GM12878 (cell line): ENCODE measurements around the gene DENND1A. TPM values are rescaled to one million over a fixed set of nuclear protein-coding genes. Genes with fewer than 3 reads are reported as not detected.

Source experiments
- ATAC-seq: fragments of 200-7000 bp; cut with Tn5 transposase; 3 replicates; pipeline ENCODE4 v1.9.1; 2020; ENCODE audit warnings: mild to moderate bottlenecking, moderate library complexity
- BruUV-seq: library from RNA; stranded (reverse); fragments of 400-500 nt; replicated peaks from 2 replicates; lab custom pipeline; 2021; lab: Mats Ljungman, UMichigan
- CTCF ChIA-PET: fragments of 300-600 bp; sonication (Branson Sonifier 250); formaldehyde crosslinking; extraction: SDS; loops from one replicate; lab custom pipeline; 2021; ENCODE audit warnings: inconsistent platforms; lab: Yijun Ruan, JAX
- POLR2A ChIA-PET: fragments of 350-600 bp; formaldehyde crosslinking; extraction: SDS; loops from one replicate; lab custom pipeline; 2021; ENCODE audit warnings: inconsistent platforms; lab: Charles Lee
- RAD21 ChIA-PET: fragments of 300-600 bp; sonication (Branson Sonifier 250); formaldehyde crosslinking; loops from one replicate; lab custom pipeline; 2023; ENCODE audit warnings: antibody characterized with exemption; ENCODE audit not compliant: unreplicated experiment; lab: Charles Lee
- SMC1A ChIA-PET: fragments of 300-600 bp; sonication (Branson Sonifier 250); formaldehyde crosslinking; loops from one replicate; lab custom pipeline; 2023; ENCODE audit not compliant: unreplicated experiment, uncharacterized antibody; lab: Charles Lee
- DNase-seq: peaks from one replicate; pipeline ENCODE4 v3.0.0-alpha.2; 2011; ENCODE audit warnings: low read depth, low spot score
- FAIRE-seq: peaks from 3 replicates; lab custom pipeline; 2011; peaks lifted over from hg19 to GRCh38; lab: Jason Lieb, UNC
- H2AFZ ChIP-seq: 2 replicates; pipeline ENCODE4 v1.6.0; 2011; ENCODE audit warnings: low read depth, low read length, control low read depth; ENCODE audit not compliant: control insufficient read depth
- H3K27ac ChIP-seq: 2 replicates; pipeline ENCODE4 v1.5.1; 2011; ENCODE audit warnings: control low read depth; ENCODE audit not compliant: control insufficient read depth, insufficient read depth
- H3K27me3 ChIP-seq, 2 experiments: replicated peaks in 1 of 2; 2 replicates each; pipeline versions ENCODE4 v1.6.0 to v1.6.1; 2011; ENCODE audit warnings: low read length in 1 of 2; ENCODE audit not compliant: control insufficient read depth in 2 of 2, insufficient read depth in 2 of 2
- H3K36me3 ChIP-seq, 2 experiments: 2 replicates each; pipeline ENCODE4 v1.5.1; 2011; ENCODE audit warnings: low read length in 1 of 2; ENCODE audit not compliant: control insufficient read depth in 2 of 2, insufficient read depth in 2 of 2
- H3K4me1 ChIP-seq: 2 replicates; pipeline ENCODE4 v1.6.1; 2011; ENCODE audit warnings: mild to moderate bottlenecking, low read length, moderate library complexity, mixed read lengths; ENCODE audit not compliant: control insufficient read depth, insufficient read depth
- H3K4me2 ChIP-seq: 2 replicates; pipeline ENCODE4 v1.6.0; 2011; ENCODE audit warnings: control low read depth; ENCODE audit not compliant: control insufficient read depth, insufficient read depth
- H3K4me3 ChIP-seq: fragments of 200-600 bp; sonication (generic); 2 replicates; pipeline ENCODE4 v1.5.1; 2016
- H3K79me2 ChIP-seq: 2 replicates; pipeline ENCODE4 v1.6.0; 2011; ENCODE audit warnings: low read length; ENCODE audit not compliant: control insufficient read depth, insufficient read depth
- H3K9ac ChIP-seq: 2 replicates; pipeline ENCODE4 v1.8.0; 2011; ENCODE audit warnings: low read length, control low read depth, mixed read lengths; ENCODE audit not compliant: control insufficient read depth, insufficient read depth
- H3K9me3 ChIP-seq: replicated peaks from 3 replicates; pipeline ENCODE4 v1.5.1; 2011; ENCODE audit warnings: mild to moderate bottlenecking, low read length; ENCODE audit not compliant: control insufficient read depth, insufficient read depth
- H4K20me1 ChIP-seq: 2 replicates; pipeline ENCODE4 v1.6.0; 2011; ENCODE audit not compliant: control insufficient read depth, insufficient read depth
- BCL11A ChIP-seq: IDR thresholded peaks from 2 replicates; pipeline ENCODE4 v1.6.1; 2011; ENCODE audit warnings: low read depth, low read length
- CBX3 ChIP-seq: fragments of 200-600 bp; sonication (generic); IDR thresholded peaks from 2 replicates; pipeline ENCODE4 v1.6.1; 2016; ENCODE audit warnings: low read depth, borderline replicate concordance
- CREM ChIP-seq: IDR thresholded peaks from 2 replicates; pipeline ENCODE4 v1.6.1; 2014; ENCODE audit warnings: antibody characterized with exemption, low read depth
- EED ChIP-seq: sonication (generic); IDR thresholded peaks from 2 replicates; pipeline ENCODE4 v1.6.1; 2016; ENCODE audit warnings: antibody characterized with exemption, low read depth
- EZH2 ChIP-seq: IDR thresholded peaks from 2 replicates; pipeline ENCODE4 v1.6.1; 2012; ENCODE audit warnings: low read depth, mild to moderate bottlenecking, control low read depth, inconsistent platforms, low read length, borderline replicate concordance; ENCODE audit not compliant: control insufficient read depth
- HCFC1 ChIP-seq: fragments of 150-350 bp; IDR thresholded peaks from 2 replicates; pipeline ENCODE4 v1.6.1; 2014; ENCODE audit warnings: low read length
- NBN ChIP-seq: fragments of 450-650 bp; IDR thresholded peaks from 2 replicates; pipeline ENCODE4 v1.6.1; 2016
- SUZ12 ChIP-seq: fragments of 200-600 bp; sonication (generic); IDR thresholded peaks from one replicate; pipeline ENCODE4 v1.6.1; 2018; ENCODE audit warnings: antibody characterized with exemption, mild to moderate bottlenecking; ENCODE audit not compliant: unreplicated experiment
- TBL1XR1 ChIP-seq: IDR thresholded peaks from 2 replicates; pipeline ENCODE4 v1.6.1; 2012; ENCODE audit warnings: low read depth, low read length, improper control_type of control experiment
- WGBS: methylation state at CpG from one replicate; pipeline ENCODE4 v1.1.6; 2016; ENCODE audit warnings: low lambda C conversion rate; ENCODE audit not compliant: insufficient replicate concordance, insufficient coverage; ENCODE audit errors: missing lambda C conversion rate; 5-methylcytosine and 5-hydroxymethylcytosine counted together
- in situ Hi-C: fragments of 300-500 bp; cut with MboI; formaldehyde crosslinking; loops from 9 replicates; pipeline ENCODE4 v1.14.3; 2018; ENCODE audit warnings: mixed read lengths
- intact Hi-C: fragments of 100-400 bp; cut with micrococcal nuclease; formaldehyde crosslinking; loops from one replicate; pipeline ENCODE4 v1.14.2; 2022; ENCODE audit not compliant: unreplicated experiment
- polyA plus RNA-seq, 11 experiments: library from polyadenylated mRNA; depleted of rRNA in 4 of 11; unstranded in 6 of 11; stranded (reverse) in 5 of 11; fragments of >200 nt; fragmentation: Nextera tagmentation in 4 of 11; fragmentation: Illumina TruSeq in 1 of 11; extraction: Ambion mirVana in 4 of 11; extraction: Trizol in 1 of 11; gene quantifications; 1 replicate in 1 of 11; 2 replicates in 10 of 11; pipeline versions ENCODE4 v1.2.1 to v1.2.3, GENCODE V29; 2011 to 2016; ENCODE audit warnings: inconsistent platforms in 2 of 11, missing spikeins in 2 of 11, low read depth in 1 of 11
- total RNA-seq, 4 experiments: library from RNA; depleted of rRNA in 3 of 4; stranded (reverse); fragments of >200 nt in 3 of 4; fragmentation: Illumina TruSeq in 1 of 4; extraction: Trizol in 1 of 4; gene quantifications; 2 replicates each; pipeline versions ENCODE4 v1.2.1 to v1.2.3, GENCODE V29; 2013 to 2021
- TF ChIP-seq, protein P1 (sequence below): fragments of 450-650 bp; IDR thresholded peaks from 2 replicates; pipeline ENCODE4 v1.6.1; 2017; ENCODE audit warnings: mild to moderate bottlenecking, moderate library complexity
- TF ChIP-seq, protein P2 (sequence below): IDR thresholded peaks from 2 replicates; pipeline ENCODE4 v1.6.1; 2011; ENCODE audit warnings: low read depth, mild to moderate bottlenecking, low read length, moderate library complexity, borderline replicate concordance; ENCODE audit errors: extremely low read depth
- TF ChIP-seq, protein P3 (sequence below): fragments of 450-650 bp; IDR thresholded peaks from 2 replicates; pipeline ENCODE4 v1.6.1; 2017; ENCODE audit warnings: mild to moderate bottlenecking, low read depth, inconsistent platforms; ENCODE audit not compliant: poor library complexity, severe bottlenecking

The DENND1A gene
- total and polyA plus RNA-seq, 10 of the 15 experiments (the other 5 are each of a cell fraction or from before 2014, with no cell fraction given) = 14.1 to 48.6 (median 35.2) TPM

DNA sequence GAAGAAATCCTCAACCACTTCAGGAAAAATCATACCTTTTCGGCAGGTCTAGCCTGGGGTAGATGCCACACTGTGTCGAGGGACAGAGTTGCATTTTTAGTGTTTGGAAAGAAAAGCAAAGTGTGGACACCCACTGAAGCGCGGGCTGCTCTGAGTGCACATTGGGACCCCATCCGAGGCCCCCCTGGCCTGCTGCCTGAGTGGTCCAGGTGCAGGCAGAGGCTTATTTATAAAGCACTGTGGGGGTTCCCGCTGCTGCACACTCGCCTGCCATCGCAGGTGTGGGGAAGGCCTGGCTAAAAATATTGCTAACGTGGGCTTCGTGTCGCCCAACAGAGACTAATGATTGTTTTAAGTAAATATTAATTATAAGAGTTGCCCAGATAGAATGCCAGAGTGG, 454.5 kb downstream of the DENND1A start:
- no peak overlapping the region for H3K9ac ChIP-seq

More for the DNA sequence above, 454.5 kb downstream of the DENND1A start:
- Histone ChIP-seq H3K4me1 (no peaks in the 10 kb centered on the region), H3K79me2 (no peaks in the 10 kb centered on the region), H3K4me3 (no peak overlapping the region), H4K20me1 (0 out of 2 replicates have a peak, but pooled peaks cover 2% of the 10 kb centered on the region), H3K27me3 (no peaks in the 10 kb centered on the region), H2AFZ (no peak overlapping the region), H3K4me2 (no peak overlapping the region), H3K36me3 (no peaks in the 10 kb centered on the region), H3K9me3 (no peaks in the 10 kb centered on the region), H3K27ac (no peak overlapping the region)
- ChIA-PET CTCF (no interaction called here), POLR2A (no interaction called here), RAD21 (no interaction called here), SMC1A (interaction anchor here (1.2 kb wide), 1 partner anchor 16 kb away, joined by 3 read pairs; no protein-coding TSS in a partner anchor)
- no peak for ATAC-seq
- TF ChIP-seq, protein P1, sequence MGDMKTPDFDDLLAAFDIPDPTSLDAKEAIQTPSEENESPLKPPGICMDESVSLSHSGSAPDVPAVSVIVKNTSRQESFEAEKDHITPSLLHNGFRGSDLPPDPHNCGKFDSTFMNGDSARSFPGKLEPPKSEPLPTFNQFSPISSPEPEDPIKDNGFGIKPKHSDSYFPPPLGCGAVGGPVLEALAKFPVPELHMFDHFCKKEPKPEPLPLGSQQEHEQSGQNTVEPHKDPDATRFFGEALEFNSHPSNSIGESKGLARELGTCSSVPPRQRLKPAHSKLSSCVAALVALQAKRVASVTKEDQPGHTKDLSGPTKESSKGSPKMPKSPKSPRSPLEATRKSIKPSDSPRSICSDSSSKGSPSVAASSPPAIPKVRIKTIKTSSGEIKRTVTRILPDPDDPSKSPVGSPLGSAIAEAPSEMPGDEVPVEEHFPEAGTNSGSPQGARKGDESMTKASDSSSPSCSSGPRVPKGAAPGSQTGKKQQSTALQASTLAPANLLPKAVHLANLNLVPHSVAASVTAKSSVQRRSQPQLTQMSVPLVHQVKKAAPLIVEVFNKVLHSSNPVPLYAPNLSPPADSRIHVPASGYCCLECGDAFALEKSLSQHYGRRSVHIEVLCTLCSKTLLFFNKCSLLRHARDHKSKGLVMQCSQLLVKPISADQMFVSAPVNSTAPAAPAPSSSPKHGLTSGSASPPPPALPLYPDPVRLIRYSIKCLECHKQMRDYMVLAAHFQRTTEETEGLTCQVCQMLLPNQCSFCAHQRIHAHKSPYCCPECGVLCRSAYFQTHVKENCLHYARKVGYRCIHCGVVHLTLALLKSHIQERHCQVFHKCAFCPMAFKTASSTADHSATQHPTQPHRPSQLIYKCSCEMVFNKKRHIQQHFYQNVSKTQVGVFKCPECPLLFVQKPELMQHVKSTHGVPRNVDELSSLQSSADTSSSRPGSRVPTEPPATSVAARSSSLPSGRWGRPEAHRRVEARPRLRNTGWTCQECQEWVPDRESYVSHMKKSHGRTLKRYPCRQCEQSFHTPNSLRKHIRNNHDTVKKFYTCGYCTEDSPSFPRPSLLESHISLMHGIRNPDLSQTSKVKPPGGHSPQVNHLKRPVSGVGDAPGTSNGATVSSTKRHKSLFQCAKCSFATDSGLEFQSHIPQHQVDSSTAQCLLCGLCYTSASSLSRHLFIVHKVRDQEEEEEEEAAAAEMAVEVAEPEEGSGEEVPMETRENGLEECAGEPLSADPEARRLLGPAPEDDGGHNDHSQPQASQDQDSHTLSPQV = no peak
- TF ChIP-seq HCFC1 (no peak), NBN (no peak), EZH2 (no peak), CREM (no peak), SUZ12 (no peak), EED (no peak), TBL1XR1 (no peak), BCL11A (no peak), CBX3 (no peak)
- TF ChIP-seq, protein P2, sequence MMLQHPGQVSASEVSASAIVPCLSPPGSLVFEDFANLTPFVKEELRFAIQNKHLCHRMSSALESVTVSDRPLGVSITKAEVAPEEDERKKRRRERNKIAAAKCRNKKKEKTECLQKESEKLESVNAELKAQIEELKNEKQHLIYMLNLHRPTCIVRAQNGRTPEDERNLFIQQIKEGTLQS = no peak
- TF ChIP-seq, protein P3, sequence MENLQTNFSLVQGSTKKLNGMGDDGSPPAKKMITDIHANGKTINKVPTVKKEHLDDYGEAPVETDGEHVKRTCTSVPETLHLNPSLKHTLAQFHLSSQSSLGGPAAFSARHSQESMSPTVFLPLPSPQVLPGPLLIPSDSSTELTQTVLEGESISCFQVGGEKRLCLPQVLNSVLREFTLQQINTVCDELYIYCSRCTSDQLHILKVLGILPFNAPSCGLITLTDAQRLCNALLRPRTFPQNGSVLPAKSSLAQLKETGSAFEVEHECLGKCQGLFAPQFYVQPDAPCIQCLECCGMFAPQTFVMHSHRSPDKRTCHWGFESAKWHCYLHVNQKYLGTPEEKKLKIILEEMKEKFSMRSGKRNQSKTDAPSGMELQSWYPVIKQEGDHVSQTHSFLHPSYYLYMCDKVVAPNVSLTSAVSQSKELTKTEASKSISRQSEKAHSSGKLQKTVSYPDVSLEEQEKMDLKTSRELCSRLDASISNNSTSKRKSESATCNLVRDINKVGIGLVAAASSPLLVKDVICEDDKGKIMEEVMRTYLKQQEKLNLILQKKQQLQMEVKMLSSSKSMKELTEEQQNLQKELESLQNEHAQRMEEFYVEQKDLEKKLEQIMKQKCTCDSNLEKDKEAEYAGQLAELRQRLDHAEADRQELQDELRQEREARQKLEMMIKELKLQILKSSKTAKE = no peak
- BruUV-seq = no TSS peak
- intact Hi-C loops (no loop called here), in situ Hi-C loops (no loop called here)
- FAIRE-seq = no peak
- WGBS = 77% methylated on average over 11 of the region's 11 CpGs
- no peak for DNase-seq
